ENCODE results near the gene DIP2C.

The DIP2C gene

GRCh38 chr10:404991-405390 lies 284.5 kb downstream of the DIP2C start:
- no peak for DNase-seq

DNA sequence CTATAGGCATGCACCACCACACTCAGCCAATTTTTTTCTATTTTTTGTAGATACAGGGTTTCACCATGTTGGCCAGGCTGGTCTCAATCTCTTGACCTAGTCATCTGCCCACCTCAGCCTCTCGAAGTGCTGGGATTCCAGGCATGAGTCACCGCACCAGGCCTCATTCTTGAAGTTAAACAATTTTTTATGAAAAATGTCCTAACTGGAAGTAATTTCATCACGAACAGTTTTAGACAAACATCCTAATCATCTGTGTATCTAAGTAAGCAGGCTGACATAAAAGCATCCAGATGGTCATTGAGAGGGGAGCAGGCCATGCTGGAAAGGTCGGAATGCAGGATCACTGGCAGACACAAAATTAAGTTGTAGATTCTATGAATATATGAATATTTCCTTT lies 285.1 kb downstream of the DIP2C start:
- no peak for DNase-seq

- DNase-seq, result no peak
These were observed 290.5 kb downstream of the DIP2C start for GRCh38 chr10:398954-399353.

GRCh38 chr10:397321-398068 lies 292.0 kb downstream of the DIP2C start:
- DNase-seq, result no peak

- no peak for DNase-seq
These were observed 292.8 kb downstream of the DIP2C start for GRCh38 chr10:396535-397220.

DNA sequence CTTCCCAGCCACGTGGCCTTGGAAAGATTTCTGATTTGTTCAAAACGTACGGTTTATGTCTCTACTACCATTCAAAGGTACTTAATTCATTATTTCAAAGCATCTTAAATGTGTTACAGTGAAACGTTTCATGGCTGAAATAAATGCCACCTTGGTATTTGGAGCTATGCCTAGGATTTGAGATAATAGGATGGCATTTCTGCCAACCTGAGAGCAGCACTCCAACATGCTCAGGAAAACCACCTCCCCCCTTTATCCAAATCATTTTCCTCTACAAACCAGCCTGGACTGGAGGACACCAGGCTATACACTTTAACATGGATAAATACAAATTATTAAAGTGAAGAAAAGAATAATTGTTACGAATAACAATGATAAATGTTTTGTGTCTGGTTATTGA lies 293.4 kb downstream of the DIP2C start:
- no peak for DNase-seq

- no peak for DNase-seq
These were observed 293.8 kb downstream of the DIP2C start for GRCh38 chr10:395665-396064.

DNA sequence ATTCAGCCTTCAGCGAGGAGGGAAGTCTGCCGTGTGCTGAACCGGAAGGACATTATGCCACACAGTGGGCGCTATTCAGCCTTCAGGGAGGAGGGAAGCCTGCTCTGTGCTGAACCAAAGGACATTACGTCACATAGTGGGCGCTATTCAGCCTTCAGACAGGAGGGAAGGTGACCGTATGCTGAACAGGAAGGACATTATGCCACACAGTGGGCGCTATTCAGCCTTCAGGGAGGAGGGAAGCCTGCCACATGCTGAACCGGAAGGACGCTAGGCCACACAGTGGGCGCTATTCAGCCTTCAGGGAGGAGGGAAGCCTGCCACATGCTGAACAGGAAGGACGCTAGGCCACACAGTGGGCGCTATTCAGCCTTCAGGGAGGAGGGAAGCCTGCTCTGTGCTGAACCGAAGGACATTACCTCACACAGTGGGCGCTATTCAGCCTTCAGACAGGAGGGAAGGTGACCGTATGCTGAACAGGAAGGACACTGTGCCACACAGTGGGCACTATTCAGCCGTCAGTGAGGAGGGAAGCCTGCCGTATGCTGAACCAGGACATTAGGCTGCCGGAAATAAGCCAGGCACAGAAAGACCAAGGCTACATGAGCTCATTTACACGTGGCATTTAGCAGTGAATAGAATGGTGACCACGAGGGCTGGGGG lies 294.9 kb downstream of the DIP2C start:
- DNase-seq, result peak; percentile 19

DNA sequence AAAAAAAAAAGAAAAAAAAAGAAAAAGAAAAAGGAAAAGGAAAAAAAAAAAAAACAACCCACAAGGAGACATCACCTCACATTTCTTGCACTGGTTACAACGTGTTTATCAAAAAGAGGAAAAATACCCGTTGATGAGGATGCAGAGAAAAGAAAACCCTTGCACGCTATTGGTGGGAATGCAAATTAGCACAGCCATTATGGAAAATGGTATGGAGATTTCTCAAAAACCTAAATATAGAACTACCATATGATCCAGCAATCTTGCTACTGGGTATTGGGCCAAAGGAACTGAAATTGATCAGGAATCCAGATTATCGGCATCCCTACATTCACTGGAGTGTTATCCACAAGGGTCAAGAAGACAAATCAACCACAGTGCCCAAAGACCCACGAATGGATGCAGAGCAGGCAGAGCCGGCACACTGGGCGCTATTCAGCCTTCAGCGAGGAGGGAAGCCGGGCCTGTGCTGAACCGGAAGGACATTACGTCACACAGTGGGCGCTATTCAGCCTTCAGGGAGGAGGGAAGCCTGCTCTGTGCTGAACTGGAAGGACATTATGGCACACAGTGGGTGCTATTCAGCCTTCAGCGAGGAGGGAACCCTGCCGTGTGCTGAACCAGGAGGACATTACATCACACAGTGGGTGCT lies 295.6 kb downstream of the DIP2C start:
- DNase-seq, result peak; percentile 5

DNA sequence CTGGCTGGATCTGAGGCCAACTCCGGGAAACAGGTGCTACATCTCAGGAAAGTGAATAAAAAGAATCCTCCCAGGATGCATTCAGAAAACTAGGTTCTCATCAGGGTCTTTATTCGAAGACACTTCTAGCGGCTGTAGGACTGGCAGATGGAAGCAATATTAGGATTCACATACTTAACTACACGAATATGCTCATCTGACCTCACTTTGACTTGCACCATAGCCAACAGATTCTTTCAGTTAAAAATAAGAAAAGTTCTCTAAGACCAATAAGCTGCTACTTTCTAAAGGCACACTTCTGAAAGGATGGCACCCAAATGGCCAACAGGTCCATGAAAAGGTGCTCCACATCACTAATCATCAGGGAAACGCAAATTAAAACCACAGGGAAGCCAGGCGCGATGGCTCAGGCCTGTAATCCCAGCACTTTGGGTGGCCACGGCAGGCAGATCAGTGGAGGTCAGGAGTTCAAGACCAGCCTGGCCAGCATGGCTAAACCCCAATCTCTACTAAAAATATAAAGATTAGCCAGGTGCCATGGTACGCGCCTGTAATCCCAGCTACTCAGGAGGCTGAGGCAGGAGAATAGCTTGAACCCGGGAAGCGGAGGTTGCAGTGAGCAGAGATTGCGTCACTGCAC lies 296.2 kb downstream of the DIP2C start:
- no peak for DNase-seq

GRCh38 chr10:392705-393037 lies 296.8 kb downstream of the DIP2C start:
- no peak for DNase-seq

GRCh38 chr10:391847-392704 lies 297.4 kb downstream of the DIP2C start:
- DNase-seq, result no peak

- no peak for DNase-seq
These were observed 298.2 kb downstream of the DIP2C start for GRCh38 chr10:391305-391704.

DNA sequence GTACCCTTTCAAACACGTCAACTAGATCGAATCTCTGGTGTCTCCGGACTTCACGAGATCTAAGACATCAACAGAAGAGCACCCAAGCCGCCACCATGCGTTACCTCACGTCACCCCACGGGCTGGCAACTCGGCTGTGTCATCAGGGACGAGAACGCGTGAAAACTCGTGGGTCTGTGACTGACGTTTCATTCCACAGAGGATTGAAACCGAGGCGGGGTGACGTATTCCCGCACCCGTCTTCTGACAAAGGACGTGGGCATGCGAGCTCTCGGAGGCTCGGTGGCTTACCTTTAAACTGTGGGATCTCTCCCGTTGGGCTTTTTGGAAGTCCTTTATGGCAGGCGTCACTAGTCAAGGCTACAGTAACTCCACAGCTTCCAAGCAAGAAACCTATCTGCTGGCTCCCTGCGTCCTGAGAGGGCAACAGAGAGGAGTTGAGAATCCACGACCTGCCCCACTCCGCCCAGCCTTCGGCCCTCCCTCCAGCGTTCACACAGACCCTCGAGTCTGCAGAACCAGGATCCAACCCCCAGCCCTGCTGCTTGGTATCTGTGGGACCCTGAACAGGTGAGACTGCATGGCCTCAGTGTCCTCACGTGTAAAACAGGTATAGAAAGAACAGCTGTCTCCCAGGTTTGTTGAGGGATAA lies 298.9 kb downstream of the DIP2C start:
- no peak for DNase-seq

GRCh38 chr10:389836-390448 lies 299.5 kb downstream of the DIP2C start:
- no peak for DNase-seq

- no peak for DNase-seq
These were observed 300.1 kb downstream of the DIP2C start for GRCh38 chr10:389261-389790.

- DNase-seq, result no peak
These were observed 300.8 kb downstream of the DIP2C start for GRCh38 chr10:388661-389045.

- DNase-seq, result peak; percentile 62
These were observed 301.4 kb downstream of the DIP2C start for GRCh38 chr10:387909-388660.

DNA sequence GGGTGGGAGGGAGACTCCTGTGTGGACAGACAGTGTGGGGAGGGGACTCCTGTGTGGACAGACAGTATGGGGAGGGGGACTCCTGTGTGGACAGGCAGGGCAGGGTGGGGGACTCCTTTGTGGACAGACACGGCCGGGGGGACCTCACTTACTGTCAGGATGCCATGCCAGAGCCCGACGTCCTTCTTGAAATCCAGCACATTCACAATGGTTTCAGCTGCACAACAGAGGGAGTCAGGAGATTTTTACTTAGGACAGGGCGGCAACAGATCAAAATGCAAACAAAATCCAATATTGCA lies 301.9 kb downstream of the DIP2C start:
- DNase-seq, result no peak

Measured in suppressor macrophage treated with lipopolysaccharide for 4 hours (primary cell).